Activated T-cell treated with anti-CD3 and anti-CD28 coated beads for 48 hours (primary cell): ENCODE measurements around the gene TFEB.

Experiments
- DNase-seq: peaks from one replicate; pipeline ENCODE4 v3.0.0-alpha.2; 2020; ENCODE audit warnings: low read depth

Gene TFEB

DNA sequence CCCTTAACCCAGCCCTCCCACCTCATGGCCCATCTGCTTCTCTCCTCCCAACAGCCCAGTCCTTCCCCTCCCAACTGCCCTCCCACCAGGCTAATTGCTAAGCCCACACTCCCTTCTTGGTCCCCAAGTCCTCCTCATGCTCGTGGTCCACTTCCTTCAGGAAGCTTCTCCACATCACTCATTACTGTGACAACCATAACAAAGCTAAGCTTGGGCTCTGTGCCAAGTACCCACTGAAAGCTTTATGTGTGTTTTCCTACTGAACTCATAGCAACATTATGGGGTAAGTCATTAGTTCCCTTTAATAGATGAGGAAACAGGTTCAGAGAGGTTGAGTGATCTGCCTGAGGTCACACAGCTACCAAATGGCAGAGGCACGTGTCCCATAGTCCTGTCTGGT, 28.1 kb upstream of the TFEB start:
- DNase-seq = no peak

DNA sequence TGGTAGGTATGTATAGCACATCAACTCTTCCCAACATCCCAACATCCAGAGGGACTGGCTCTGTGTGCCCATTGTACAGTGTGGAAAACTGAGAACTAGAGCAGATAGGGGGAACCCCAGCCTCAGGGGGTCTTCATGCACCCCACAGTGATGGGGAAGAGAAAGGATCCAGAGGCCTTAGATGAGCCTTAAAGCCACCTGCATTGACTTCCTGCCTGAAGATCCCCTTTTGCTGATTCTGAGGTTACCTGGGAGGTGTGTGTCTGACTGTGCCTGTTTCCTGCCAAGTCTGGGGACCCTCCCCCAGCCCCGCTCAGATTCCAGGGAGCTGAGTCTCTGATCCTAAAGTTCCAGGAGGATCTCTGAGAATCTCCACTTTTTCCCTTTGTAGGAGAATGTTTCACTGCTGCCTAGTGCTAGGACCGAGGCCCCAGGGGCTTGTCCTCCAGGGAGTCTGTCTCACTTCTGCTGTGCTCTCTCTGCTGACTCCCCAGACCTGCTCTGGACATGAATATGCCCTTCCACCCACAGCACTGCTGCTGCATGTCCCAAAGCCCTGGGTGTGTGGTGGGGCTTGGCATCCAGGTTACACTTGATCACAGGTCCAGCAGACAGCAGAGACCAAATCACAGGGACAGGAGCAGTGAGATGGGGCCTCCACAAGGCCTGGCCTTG, 24.6 kb upstream of the TFEB start:
- no peak for DNase-seq

DNA sequence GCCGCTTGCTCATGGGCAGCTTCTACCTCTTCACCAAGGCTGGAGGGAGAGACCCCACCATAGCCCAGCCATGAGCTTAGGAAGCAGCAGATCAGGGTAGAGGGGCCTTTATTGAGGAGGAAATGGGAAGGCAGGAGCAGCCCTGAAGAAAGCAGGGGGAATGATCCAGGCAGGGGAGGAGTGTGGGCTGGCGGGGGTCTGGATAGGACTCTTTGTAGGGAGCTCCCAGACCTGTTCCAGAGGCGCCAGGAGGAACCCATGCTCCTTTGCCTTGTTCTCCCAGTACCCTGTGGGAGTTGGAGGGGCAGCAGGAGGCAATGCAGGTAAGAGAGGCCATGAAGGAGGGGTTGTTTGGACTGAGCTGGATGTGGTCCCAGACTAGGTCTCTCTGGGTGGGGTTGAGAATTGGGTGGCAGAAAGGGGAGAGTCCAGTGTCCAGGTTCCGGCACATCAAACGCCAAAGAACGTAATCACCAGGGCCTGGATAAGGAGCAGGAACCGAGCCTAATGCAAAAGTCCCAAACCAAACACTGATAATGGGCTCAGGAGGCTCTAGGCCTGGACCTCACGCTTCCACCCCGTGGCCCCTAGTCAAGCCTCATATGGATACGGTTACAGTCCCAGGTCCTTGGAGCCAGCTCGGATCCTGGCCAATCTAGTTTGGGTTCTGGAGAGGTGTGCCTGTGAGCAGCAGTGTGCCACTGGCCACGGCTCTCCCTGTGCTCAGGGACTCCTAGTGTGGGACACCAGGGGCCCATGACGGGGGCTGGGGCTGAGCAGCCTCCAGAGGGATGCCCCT, 23.9 kb upstream of the TFEB start:
- no peak for DNase-seq

DNA sequence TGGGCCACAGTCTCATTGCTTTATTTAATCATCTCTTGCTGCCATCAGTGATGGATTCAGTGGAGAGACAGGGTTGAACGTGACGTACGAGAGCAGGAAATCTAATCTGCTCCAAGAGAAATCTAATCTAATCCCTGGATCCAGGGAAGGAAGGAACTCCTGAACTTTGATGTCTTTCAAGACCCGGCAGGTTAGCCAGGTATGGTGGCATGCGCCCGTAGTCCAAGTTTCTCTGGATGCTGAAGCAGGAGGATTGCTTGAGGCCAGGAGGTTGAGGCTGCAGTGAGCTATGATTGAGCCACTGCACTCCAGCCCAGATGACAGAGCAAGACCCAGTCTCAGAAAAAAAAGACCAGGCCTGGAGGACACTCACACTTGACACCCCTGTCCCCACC, 23.2 kb upstream of the TFEB start:
- DNase-seq = no peak

DNA sequence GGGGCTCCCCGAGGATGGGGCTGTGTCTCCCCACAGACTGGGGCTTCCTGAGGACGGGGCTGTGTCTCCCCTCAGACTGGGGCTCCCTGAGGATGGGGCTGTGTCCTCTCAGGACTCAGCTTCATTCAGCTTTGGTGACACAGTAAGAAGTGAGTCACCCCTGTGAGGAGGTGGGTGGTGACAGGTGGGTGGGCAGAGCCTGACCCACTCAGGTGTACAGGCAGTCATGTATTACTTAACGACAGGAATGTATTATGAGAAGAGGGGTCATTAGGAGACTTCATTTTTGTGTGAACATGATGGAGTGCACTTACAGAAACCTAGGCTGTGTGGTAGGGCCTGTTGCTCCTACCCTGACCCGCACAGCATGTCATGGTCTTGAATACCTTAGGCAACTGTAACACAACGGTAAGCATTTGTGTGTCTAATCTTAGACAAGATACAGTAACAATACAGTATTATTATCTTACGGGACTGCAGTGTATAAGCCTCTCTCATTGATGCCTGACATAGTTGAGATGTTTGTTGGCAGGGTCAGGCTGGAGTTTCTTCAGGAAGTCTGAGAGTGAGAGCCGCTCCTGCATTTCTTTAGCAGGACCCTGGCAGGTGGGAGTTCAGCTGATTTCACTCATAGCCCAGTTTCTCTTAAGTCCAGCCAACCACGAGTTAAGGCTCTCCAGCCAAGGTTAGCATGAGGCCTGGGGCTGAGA, 22.7 kb upstream of the TFEB start:
- DNase-seq = no peak

DNA sequence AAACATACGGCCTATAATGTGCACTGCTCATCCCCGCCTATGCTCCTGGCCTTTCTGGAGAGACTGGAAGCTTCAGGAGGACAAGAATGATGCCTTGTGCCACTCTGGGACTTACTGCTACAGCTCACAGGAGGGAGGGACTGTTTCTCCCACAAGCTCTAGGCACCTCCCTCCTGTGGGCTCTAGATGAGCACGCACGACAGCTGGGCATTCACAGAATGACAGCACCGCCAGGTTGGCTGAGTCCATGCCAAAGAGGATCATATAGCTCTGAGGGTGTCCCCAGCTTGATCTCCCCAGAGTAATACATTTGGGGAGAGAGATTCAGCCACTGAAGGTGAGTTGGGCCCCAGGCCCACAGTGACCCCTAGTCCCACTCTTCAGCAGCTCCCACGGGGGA, 21.9 kb upstream of the TFEB start:
- DNase-seq = no peak

DNA sequence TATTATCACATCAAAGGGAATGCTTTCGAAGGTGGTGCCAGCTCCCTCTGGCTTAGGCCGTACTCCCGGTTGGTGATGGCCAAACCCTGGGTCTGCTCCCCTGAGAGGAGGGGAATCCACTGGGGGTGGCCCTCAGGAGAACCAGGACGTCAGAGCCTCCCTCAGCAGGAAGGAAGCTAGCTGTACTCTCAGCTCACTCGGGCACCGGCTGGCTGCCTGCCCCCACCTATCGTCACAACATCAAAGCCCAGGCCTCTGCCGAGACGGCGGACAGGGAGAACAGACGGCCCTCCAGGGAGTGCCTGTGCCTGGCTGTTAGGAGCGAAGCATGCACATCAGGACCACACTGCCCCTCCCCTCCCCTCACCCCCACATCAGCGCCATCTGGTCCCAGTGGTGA, 20.9 kb upstream of the TFEB start:
- DNase-seq = no peak

DNA sequence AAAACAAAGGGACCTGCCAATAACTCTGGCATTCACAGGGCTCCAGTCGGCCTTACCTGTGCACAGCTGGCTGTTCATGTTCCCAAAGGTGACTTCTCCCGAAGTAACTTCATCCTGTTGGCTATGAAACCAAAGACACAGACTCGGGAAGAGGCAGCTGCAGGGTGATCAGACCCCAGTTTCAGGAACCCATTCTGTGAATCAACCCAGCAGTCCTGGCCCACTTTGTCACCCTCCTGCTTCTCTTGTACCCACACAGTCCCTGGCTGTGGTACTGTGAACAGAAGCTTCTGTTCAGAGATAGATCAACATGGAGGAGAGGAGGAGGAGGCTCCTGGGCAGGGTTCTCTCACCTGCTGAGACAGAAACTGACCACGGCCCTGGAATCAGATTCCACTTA, 20.5 kb upstream of the TFEB start:
- DNase-seq = no peak

DNA sequence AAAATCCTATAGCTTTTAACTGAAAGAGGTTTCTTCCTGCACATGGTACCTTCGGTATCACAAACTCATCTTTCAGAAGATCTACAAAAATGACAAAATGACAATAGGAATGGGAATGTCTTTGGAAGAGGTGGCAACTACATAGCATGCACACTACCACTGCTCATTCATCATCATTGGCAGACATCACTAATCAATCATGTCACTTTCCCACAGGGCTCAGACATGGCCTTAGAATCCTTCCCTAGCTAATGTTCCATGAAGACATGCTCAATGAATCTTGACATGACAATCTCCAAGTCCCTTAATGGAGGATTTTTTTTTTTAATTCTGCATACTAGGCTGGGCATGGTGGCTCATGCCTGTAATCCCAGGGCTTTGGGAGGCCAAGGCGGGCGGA, 15.0 kb upstream of the TFEB start:
- DNase-seq = no peak

DNA sequence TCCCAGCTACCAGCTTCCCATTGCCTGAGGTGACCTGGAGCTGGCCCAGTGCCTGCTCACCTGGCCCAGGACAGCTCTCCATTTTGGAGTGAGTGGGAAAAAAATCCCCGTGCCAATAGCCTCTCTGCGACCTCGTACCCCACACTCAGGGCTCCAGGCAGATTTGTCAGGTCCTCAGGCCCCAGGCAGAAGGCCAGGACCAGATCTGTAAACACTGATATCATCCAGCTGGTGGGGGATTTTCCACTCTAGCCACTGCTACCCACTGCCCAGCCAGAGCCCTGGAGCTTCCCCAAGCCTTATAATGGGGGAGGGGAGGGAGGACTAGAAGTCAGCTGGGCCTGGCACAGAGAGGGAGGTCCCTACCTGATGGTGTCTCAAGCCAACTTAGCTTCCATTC, 13.1 kb upstream of the TFEB start:
- no peak for DNase-seq

DNA sequence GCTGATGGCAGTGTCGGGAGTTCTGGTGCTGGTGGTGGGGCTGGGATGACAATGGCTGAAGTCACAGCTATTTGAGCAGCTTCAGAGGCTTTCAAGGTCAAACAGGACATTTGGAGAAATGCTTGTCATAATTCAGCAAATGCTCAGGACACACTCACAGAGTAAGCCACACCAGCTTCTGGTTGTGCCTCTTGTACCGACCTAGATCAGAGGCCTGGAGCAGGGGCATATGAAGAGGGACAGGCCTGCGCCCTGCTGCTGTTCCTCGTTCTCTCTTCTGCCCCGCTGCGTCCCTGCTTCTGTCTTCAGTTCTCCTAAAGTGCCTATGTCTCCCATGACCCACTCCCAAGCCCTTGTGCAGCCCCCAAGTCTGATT, 12.7 kb upstream of the TFEB start:
- no peak for DNase-seq

DNA sequence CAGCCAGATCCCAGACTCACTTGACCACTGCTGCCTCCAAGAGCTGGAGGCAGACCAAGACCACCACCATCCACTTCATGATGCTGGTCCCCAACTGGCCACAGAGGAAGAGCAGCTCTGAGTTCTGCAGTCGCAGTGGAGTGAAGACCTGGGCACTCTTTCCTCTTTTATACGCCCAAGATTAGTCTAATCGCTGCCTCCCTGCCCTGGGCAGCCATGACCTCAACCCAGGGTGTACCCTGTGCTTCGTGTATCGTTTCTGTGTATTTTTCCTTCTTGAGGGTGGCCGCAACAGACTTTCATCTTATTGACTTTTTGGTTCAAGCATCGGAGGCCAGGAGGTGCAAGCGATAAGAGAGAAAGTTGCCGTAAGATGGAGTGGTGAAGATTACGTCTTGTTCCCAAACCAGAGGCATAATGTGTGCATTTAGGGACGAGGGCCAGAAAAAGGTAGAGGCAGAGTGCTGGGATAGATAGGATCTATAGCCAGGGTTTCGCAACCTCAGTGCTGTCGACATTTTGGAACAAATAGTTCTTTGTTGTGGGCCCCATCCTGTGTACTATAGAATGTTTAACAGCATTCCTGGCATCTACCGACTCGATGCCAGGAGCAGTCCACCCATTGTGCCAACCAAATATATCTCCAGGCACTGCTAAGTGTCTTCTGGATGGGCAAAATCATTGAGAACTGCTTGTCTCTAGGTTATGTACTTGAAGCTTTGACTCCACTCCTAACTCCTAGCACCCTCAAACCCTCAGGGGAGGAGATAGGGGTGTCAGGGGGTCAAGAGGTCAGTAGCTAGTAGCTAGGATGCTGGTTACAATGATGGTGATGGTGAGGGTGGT, 12.1 kb upstream of the TFEB start, which contains the start of gene PGC:
PGC (minus strand) TSS at position 142 of the 846 bp plus-strand sequence; CDS start at position 79, 63 bp downstream.
- no peak for DNase-seq

DNA sequence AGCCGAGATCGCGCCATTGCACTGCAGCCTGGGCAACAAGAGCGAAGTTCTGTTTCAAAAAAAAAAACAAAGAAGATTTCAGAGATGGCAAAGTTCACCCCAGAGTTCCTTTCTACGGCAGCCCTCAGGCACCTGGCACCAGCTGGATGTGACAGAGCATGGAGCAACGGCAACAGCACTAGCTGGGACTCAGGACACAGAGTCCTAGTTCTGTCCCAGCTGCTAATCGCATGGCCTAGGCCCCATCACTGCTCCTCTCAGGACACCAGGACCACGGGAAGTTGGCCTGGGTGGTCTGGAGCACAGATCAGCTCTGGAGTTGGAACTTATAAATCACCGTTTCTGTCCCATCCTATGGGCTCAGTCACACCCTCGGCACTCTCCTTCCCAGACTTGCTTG, 10.7 kb upstream of the TFEB start:
- DNase-seq = no peak

DNA sequence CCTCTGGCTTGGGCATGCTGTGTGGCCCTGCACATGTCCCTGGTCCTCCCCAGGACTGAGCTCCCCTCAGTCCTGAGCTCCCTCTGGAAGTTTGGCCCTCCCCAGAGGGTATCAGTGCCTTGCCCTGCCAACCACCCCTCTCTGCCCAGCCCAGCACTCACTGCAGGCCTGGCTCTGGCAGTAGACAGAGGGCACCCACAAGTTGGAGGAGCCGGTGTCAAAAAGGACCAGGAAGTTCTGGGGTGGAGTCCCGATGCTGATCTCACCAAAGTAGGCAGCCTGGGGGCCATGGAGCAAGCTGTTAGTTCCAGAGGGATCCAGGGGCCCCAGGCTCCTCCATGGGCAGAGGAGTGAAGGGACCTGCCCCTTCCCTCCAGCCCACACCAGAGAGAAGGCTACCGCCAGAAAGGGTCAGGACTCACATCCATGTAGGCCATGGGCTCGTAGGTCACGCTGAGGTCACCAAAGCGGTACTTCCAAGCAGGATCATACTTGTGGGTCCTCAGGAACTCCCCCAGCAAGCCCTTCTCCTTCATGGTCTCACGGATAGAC, 8.9 kb upstream of the TFEB start:
- no peak for DNase-seq

DNA sequence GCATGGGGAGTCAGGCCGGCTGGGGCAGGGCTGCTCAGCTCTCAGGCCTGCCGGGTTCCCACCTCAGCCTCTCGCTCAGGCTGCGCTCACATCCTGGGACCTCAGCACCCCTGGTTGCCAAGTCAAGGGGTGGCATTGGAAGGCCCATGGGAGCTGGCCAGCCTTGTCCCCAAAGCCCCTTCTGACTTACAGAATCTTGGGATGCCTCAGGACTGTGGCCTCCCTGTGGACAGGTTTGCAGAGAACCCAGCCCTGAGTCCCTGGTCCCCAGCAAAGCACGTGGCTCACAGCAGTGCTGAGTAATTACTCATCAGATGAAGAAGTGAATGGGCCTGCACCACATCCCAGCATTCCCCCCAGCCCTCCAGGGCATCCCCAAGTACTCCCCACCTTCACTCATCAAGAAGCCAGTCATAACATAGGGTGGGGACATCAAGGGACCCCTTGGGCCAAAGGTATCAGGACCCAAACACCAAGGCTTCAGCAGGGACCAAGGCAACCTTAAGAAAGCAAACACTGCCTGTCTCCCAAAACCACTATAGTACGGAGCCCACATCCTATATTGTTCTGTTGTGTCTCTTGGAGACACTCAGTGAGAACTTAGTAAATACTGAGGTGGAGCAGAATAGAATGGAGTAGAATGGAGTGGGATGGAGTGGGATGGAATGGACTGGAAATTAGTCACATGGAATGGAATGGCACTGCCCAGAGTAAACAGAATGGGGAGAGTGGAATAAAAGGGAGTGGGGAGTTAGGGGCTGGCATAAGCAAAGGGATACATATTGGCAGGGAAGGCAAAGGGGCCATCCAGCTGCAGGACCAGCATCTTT, 8.2 kb upstream of the TFEB start:
- DNase-seq = no peak

DNA sequence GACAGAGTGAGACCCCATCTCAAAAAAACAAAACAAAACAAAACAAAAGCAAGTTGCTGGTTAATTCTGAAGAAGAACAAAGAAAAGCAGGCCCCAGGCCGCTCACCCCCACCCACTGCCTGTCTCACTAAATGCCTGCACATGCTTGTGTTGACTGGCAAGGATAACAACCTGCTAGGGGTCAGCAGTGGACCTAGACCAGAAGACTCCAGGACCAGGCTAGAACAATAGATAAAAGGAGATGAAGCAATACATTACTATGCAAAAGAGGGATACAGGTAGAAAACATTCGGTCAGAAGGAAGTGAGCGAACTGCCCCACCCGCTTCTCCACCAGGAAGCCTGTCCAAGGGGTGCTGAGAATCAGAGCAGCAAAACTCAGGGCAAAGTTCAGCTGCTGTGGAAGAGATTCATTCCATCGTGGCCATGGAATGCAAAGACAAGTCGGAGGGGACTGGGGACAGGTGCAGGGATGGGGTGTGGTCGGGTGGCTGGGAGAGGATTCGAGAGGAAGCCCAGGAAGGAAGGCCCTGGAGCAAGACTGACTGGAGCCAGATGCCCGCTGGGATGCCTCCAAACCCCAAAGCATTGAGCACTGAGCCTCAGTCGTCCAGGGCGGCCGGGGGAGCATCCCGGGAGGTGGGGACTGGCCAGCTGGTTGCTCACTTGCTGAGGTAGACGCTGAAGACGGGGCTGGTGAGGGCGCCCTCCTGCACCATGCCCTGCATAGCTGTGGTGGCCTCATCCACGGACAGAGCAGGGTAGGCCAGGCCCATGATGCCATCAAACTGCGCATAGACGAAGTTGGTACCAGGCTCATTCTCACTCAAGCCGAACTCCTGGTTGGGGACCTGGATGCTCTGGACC, 6.5 kb upstream of the TFEB start:
- no peak for DNase-seq

DNA sequence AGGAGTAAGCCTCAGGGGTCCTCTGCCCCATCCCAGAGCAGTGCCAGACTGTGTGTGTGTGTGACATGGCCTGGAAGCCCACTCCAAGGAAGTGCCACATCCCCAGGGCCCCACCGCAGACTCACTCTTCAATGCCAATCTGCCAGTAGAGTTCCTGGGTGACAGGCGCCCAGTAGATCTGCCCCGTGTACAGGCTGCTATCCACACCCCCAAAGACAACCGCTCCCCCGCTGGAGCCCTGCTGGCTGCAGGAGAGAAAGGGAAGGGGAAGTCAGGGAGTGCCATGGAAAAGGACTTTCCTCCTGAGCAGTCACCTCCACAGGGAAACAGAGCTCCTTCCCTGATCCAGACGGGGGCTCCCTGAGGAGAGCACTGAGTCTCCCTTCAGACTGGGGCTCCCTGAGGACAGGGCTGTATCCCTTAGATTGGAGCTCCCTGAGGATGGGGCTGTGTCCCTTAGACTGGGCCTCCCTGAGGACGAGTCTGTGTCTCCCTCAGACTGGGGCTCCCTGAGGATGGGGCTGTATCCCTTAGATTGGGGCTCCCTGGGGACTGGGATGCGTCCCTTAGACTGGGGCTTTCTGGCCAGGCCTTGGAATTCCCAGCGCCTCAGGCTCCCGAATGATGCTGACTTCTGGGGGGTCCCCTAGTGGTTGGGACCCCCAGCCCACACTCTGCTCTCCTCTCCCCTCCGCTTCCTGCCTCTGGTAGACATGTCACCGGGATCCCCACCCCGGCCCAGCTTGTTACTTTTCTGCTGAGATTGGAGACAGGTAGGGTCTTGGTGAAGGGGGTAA, 5.2 kb upstream of the TFEB start:
- DNase-seq = no peak

DNA sequence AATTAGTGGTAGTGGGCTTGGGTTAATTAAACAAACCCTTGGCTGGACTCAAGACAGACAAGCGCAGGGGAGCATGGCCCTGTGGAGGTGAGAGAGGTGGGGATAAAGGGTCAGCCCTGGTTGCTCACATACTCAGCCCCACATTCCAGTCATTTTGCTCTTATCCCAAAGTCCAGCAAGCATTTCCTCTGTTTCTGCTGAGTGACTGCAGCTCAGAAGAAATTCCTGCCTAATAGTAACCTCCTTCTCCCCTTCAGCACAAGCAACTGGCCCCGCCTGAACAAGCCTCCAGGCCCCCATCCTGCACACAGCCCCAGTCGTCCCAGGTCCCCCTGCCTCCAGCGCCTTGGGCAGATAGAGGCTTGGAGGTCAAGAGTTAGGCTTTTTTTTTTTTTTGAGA, 3.6 kb upstream of the TFEB start:
- DNase-seq = no peak

DNA sequence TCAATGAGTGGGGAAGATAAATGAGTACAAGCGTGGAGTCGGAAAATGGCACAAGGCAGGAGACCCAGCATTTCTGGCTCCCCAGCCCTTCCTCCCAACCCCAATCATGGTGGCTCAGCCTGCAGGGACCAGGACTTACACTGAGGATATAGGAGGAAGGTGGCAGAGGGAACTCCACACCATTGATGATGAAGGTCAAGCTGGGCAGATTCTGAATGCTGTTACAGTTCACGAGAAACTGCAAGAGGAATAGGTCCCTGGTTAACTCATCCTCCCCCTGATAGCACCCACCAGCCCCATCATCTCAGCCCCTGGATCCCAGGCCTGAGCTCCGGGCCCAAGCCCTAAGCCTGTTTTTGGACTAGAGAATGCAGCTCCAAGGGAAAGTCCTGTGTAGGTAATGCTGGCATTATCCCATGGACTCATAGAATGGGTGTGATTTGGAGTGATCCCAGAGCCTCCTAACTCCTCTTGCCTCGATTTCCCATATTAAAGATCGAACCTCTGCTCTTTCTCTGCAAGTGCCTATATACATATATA, 2.3 kb upstream of the TFEB start:
- no peak for DNase-seq
